ENCODE measurements around the gene SPATA24. TPM values are rescaled to one million over a fixed set of nuclear protein-coding genes. Genes with fewer than 3 reads are reported as not detected.
A peak's percentile ranks its signal among the peaks of the same experiment; 100 is the strongest.

Gene SPATA24
- total and polyA plus RNA-seq, 2 of the 13 experiments (the other 11 are each of a cell fraction or from before 2014, with no cell fraction given): 6.0 to 11.1 TPM

DNA sequence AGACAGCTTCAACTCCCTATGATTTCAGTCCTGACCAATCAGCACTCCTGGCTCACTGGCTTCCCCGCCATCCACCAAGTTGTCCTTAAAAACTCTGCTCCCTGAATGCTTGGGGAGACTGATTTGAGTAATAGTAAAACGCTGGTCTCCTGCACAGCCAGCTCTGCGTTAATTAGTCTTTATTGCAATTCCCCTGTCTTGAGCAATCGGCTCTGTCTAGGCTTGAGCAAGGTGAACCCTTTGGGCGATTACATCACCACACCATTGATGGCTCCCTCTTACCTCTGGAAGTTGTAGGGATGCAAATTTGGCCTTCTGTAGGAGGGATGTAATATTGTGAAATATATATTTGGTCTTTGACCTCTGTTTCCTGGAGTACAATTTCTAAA is 17.8 kb downstream of the SPATA24 start (continued):
- TF ChIP-seq, protein P1, sequence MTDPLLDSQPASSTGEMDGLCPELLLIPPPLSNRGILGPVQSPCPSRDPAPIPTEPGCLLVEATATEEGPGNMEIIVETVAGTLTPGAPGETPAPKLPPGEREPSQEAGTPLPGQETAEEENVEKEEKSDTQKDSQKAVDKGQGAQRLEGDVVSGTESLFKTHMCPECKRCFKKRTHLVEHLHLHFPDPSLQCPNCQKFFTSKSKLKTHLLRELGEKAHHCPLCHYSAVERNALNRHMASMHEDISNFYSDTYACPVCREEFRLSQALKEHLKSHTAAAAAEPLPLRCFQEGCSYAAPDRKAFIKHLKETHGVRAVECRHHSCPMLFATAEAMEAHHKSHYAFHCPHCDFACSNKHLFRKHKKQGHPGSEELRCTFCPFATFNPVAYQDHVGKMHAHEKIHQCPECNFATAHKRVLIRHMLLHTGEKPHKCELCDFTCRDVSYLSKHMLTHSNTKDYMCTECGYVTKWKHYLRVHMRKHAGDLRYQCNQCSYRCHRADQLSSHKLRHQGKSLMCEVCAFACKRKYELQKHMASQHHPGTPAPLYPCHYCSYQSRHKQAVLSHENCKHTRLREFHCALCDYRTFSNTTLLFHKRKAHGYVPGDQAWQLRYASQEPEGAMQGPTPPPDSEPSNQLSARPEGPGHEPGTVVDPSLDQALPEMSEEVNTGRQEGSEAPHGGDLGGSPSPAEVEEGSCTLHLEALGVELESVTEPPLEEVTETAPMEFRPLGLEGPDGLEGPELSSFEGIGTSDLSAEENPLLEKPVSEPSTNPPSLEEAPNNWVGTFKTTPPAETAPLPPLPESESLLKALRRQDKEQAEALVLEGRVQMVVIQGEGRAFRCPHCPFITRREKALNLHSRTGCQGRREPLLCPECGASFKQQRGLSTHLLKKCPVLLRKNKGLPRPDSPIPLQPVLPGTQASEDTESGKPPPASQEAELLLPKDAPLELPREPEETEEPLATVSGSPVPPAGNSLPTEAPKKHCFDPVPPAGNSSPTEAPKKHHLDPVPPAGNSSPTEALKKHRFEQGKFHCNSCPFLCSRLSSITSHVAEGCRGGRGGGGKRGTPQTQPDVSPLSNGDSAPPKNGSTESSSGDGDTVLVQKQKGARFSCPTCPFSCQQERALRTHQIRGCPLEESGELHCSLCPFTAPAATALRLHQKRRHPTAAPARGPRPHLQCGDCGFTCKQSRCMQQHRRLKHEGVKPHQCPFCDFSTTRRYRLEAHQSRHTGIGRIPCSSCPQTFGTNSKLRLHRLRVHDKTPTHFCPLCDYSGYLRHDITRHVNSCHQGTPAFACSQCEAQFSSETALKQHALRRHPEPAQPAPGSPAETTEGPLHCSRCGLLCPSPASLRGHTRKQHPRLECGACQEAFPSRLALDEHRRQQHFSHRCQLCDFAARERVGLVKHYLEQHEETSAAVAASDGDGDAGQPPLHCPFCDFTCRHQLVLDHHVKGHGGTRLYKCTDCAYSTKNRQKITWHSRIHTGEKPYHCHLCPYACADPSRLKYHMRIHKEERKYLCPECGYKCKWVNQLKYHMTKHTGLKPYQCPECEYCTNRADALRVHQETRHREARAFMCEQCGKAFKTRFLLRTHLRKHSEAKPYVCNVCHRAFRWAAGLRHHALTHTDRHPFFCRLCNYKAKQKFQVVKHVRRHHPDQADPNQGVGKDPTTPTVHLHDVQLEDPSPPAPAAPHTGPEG (CRISPR knock-in tag; IDR thresholded peaks at IDR 0.05): no peak
- no peak for TF ChIP-seq ZNF550 (CRISPR knock-in tag; IDR thresholded peaks at IDR 0.05; ENCODE audit: borderline replicate concordance)
- TF ChIP-seq, protein P2, sequence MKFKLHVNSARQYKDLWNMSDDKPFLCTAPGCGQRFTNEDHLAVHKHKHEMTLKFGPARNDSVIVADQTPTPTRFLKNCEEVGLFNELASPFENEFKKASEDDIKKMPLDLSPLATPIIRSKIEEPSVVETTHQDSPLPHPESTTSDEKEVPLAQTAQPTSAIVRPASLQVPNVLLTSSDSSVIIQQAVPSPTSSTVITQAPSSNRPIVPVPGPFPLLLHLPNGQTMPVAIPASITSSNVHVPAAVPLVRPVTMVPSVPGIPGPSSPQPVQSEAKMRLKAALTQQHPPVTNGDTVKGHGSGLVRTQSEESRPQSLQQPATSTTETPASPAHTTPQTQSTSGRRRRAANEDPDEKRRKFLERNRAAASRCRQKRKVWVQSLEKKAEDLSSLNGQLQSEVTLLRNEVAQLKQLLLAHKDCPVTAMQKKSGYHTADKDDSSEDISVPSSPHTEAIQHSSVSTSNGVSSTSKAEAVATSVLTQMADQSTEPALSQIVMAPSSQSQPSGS (CRISPR knock-in tag; IDR thresholded peaks at IDR 0.05): no peak
- TF ChIP-seq ZMYM4 (CRISPR knock-in tag; IDR thresholded peaks at IDR 0.05): no peak
- TF ChIP-seq, protein P3, sequence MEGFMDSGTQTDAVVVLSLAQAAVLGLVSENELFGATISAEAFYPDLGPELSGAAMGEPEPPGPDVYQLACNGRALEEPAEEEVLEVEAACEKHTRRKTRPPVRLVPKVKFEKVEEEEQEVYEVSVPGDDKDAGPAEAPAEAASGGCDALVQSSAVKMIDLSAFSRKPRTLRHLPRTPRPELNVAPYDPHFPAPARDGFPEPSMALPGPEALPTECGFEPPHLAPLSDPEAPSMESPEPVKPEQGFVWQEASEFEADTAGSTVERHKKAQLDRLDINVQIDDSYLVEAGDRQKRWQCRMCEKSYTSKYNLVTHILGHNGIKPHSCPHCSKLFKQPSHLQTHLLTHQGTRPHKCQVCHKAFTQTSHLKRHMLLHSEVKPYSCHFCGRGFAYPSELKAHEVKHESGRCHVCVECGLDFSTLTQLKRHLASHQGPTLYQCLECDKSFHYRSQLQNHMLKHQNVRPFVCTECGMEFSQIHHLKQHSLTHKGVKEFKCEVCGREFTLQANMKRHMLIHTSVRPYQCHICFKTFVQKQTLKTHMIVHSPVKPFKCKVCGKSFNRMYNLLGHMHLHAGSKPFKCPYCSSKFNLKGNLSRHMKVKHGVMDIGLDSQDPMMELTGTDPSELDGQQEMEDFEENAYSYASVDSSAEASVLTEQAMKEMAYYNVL (CRISPR knock-in tag; IDR thresholded peaks at IDR 0.05; ENCODE audit: borderline replicate concordance): no peak
- no peak for TF ChIP-seq BORCS8-MEF2B (CRISPR knock-in tag; IDR thresholded peaks at IDR 0.05)
- no peak for TF ChIP-seq ZNF850 (CRISPR knock-in tag; conservative IDR thresholded peaks at IDR 0.05)
- TF ChIP-seq ZNF136 (CRISPR knock-in tag; IDR thresholded peaks at IDR 0.05; ENCODE audit: low read depth): no peak
- TF ChIP-seq PAWR (CRISPR knock-in tag; IDR thresholded peaks at IDR 0.05; ENCODE audit: borderline replicate concordance): no peak
- TF ChIP-seq, protein P4, sequence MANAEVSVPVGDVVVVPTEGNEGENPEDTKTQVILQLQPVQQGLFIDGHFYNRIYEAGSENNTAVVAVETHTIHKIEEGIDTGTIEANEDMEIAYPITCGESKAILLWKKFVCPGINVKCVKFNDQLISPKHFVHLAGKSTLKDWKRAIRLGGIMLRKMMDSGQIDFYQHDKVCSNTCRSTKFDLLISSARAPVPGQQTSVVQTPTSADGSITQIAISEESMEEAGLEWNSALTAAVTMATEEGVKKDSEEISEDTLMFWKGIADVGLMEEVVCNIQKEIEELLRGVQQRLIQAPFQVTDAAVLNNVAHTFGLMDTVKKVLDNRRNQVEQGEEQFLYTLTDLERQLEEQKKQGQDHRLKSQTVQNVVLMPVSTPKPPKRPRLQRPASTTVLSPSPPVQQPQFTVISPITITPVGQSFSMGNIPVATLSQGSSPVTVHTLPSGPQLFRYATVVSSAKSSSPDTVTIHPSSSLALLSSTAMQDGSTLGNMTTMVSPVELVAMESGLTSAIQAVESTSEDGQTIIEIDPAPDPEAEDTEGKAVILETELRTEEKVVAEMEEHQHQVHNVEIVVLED (CRISPR knock-in tag; IDR thresholded peaks at IDR 0.05; ENCODE audit: borderline replicate concordance): no peak
- no peak for TF ChIP-seq HCFC1 (IDR thresholded peaks at IDR 0.05; ENCODE audit: low read depth, low read length)
- TF ChIP-seq, protein P5, sequence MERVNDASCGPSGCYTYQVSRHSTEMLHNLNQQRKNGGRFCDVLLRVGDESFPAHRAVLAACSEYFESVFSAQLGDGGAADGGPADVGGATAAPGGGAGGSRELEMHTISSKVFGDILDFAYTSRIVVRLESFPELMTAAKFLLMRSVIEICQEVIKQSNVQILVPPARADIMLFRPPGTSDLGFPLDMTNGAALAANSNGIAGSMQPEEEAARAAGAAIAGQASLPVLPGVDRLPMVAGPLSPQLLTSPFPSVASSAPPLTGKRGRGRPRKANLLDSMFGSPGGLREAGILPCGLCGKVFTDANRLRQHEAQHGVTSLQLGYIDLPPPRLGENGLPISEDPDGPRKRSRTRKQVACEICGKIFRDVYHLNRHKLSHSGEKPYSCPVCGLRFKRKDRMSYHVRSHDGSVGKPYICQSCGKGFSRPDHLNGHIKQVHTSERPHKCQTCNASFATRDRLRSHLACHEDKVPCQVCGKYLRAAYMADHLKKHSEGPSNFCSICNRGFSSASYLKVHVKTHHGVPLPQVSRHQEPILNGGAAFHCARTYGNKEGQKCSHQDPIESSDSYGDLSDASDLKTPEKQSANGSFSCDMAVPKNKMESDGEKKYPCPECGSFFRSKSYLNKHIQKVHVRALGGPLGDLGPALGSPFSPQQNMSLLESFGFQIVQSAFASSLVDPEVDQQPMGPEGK (CRISPR knock-in tag; IDR thresholded peaks at IDR 0.05): 0 out of 2 replicates have a peak, but pooled peaks have one; percentile 9
- TF ChIP-seq ZNF615 (CRISPR knock-in tag; IDR thresholded peaks at IDR 0.05; ENCODE audit: borderline replicate concordance): no peak
- TF ChIP-seq, protein P6, sequence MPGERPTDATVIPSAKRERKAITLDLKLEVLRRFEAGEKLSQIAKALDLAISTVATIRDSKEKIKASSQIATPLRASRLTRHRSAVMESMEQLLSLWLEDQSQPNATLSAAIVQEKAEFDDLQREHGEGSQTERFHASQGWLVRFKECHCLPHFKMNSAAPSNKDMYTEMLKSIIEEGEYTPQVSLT (CRISPR knock-in tag; IDR thresholded peaks at IDR 0.05; ENCODE audit: borderline replicate concordance, low read depth): no peak
- no peak for TF ChIP-seq ZNF33B (CRISPR knock-in tag; IDR thresholded peaks at IDR 0.05)
- TF ChIP-seq ZFP62 (CRISPR knock-in tag; IDR thresholded peaks at IDR 0.05): no peak

All from HepG2 (cell line).